Epidermal melanocyte (primary cell): ENCODE data around the gene CIRBP.
A peak's percentile ranks its signal among the peaks of the same experiment; 100 is the strongest.

Experiments used
- DNase-seq: peaks from one replicate; pipeline ENCODE4 v3.0.0; 2011; ENCODE audit warnings: low spot score; ENCODE audit not compliant: insufficient read length

Gene CIRBP

DNA sequence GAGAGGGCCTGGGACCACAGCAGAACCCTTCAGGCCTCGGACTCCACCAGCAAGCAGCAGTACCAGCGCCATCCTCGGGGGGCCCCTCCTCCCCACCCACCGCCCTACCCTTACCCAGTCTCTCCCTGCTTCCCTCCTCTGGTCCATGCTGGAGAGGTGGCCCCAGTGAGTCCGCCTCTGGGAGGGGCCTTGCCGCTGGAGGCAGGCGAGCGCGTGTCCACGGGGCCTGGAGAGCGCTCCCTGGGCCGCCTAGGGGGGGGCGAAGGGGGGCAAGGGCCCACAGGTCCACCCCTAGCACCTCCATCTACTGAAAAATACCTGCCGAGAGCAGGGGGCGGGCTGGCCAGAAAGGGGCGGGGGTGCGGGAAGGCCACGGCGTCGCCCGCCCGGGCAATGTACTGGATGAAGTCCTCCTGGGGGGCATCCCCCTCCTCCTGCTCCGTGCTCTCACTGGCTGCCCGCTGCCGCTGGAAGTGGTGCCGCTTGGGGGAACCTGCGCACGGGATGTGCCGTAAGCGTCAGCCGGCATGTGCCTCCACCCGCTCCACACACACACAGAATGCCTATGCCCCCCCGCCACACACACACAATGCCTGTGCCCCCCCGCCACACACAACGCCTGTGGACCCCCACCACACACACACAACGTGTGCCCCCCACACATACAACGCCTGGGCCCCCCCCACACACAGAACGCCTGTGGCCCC, 38.2 kb upstream of the CIRBP start:
- DNase-seq: no peak

DNA sequence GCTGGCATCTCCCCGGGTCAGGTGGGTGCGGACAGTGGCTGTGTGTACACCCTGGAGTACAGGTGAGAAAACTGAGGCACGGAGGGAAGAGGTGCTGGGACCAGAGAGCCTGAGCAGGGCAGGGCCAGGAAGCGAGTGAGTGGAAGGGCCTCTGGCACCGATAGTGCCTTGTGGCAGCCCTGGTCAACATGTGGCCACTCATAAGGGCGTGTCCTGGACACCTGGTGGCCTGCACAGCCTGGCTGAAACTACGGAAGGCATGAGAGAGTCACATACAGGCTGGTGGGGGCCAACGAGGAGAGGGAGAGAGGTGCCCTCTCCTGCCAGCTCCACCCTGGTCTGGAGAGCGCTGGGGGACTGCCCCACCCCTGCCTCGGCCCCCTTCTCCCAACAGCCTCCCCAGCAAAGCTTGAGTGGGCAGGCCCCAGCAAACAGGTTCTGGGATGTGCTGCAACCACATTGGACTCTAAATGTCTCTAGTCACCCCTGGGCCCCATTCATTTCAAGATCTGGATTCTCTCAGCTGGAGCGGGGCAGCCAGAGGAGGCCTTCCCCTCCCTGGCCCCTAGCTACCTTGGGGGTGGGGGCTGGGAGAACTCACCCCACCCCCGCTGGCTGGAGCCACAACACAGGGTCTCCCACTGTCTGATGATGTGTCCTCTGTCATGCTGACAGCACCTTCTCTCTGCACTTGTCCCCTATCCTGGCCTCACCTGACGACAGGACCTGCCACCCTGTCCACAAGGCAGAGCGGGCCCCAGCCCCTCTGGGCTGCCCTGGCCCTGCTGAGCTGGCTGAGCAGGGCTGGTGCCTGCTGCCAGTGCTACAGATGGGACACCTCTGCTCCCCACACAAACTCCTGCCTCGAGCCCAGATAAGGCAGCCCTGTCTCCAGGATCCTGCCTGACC, 37.1 kb upstream of the CIRBP start:
- DNase-seq: no peak

DNA sequence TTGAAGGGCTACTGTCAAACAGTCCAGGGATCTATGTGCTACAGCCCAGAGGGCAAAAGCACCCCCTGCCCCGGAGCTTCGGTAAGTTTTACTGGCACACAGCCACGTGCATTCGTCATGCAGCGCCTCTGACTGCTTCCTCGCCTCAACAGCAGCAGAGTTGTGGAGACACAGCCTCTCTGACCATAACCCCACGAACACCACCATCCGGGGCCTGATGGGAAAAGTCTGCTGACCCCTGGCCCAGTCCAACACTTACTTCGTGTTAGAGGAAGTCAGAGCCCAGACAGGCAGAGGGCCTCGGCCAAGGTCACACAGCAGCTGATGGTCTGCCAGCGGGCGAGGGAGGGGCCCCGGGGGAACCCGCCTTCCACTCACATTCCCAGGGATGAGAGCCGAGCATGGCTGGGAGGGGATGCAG, 36.5 kb upstream of the CIRBP start:
- DNase-seq: no peak

DNA sequence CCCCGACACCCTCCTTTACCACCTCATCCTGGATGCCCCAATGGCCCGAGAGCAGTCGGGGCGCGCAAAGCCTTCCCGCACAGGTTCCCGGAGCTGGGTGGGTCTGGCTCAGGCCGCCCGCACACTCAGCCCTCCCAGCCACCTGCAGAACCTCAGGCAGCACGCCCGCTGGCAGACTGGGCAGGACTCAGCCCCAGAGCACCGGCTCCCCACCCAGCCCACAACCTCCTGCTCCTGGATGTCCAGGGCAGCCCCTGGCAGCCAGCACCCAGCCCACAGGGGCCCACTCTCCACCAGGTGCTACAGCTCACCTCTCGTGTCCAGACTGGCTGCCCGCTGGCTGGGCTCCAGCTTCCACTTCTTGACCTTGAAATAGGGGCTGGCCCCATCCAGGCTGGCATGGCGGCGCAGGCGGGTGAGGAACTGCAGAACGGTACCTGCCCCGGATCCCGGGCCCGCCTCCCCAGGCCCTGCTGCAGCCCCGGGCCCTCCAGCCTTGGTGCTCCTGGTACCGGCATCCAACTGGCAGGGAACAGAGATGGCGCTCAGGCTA, 35.9 kb upstream of the CIRBP start:
- no peak for DNase-seq

DNA sequence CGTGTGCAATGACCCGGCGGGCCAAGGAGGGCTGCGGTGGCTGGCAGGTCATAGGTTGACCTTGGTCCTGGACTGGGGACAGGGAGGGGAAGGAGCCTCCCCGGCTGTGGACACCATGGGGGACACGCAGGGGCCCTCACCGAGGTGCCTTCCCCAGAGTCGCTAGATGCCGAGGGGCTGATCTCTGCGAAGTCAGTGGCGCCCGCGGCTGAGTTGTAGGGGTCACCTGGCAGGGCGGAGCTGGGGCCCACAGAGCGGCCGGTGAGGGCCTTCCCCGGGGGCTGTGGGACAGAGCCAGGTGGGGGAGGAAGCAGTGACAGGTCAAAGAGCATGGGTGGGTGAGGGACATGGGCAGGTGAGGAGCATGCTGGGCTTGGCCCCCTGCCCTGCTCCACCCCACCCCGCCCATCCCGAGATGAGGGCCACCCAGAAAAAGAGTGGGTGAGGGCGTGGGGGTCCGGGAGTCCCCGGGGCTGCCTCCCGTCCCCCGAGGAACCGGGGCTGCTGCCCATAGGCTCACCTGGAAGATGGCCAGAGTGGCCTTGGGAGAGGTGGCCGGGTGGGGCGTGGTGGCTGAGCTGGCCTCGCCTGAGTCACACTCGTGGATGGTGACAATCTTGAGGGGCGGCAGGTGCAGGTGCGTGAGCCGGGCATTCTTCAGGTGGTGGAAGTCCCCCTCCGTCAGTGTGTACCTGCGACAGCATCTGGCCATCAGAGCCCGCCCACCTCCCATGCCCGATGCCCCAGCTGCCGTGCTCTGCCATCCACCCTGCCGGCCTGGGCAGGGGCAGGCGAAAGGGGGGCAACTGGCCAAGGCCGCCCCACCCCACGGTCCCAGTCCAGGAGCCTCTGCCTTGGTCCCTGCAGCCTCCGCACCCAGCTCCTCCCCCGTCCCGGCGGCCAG, 34.8 kb upstream of the CIRBP start:
- DNase-seq: no peak

DNA sequence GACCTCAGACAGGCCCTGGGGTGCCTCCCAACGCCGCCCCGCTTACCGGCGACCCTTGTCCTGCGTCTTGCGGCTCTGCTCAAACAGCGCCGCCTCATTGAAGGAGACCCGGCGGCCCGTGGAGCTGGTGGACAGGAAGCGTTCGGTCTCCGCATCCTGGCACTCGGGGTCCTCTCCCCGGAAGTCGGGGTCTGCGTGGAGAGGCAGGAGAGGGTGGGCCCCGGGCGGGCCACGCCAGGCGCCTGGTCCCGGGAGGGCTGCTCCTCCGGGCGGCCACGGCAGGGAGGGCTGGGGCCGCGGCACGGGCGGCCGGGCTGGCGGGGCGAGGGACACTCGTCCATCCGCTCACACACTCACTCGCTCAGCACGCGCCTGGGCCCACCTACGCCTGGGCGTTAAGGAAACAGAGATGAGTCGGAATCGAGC, 34.2 kb upstream of the CIRBP start:
- no peak for DNase-seq

DNA sequence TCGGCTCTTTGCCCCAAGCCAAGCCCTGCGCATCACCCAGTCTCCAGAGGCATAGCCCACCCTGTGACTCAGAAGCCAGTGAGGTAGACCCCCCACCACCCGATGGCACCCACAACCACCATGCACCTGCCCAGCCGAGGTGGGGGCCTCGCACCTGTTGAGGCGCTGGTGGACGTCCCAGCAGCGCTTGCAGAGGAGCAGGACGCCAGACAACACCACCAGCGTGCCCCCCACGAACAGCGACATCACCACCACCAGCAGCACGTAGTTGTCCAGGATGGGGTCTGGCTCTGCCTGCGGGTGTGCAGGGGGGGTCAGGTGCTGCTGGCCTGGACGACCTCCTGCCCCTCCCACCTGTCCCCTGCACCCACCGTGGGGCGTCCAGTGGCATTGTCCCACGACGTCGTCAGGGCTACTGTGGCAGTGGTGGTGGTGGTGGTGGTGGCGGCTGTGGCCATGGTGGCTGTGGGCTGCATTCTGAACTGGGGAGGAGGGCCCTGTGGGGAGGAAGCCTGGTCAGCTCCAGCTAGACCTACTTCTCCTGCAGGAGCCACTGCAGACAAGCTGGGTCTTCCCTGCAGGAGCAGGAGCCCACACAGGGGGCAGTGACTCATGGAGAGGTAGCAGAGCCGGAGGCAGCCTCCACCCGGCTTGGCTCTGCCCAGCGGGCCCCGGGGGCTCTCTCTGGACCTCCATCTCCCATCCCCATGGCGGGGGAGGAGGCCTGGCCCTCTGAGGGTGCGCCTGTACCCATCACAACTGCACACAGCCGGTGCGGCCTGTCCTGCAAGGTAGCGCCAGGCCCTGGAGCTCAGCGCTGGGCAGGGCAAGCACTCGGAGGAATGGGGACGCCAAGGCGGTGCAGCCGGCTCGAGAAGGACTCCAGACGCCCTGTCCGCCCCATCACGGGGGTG, 33.2 kb upstream of the CIRBP start:
- DNase-seq: no peak

DNA sequence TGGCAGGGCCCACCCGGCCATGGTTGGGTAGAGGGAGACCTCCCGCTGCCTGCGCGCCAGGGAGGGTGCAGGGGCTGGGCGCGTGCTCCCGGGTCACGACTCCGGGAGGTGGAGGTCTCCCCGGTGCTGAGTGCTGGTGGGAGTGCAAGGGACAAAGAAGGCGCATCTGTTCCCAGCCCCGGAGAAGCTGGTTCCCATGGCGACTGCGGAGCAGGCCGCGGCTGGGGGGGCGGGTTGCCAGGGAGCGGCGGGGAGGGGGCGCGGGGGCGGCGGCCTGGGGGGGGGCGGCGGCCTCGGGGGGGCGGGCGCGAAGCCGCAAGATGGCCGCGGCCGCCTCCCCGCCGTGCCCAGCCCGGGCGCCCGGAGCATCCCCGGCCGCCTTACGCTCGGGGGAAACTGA, 32.6 kb upstream of the CIRBP start:
- no peak for DNase-seq

DNA sequence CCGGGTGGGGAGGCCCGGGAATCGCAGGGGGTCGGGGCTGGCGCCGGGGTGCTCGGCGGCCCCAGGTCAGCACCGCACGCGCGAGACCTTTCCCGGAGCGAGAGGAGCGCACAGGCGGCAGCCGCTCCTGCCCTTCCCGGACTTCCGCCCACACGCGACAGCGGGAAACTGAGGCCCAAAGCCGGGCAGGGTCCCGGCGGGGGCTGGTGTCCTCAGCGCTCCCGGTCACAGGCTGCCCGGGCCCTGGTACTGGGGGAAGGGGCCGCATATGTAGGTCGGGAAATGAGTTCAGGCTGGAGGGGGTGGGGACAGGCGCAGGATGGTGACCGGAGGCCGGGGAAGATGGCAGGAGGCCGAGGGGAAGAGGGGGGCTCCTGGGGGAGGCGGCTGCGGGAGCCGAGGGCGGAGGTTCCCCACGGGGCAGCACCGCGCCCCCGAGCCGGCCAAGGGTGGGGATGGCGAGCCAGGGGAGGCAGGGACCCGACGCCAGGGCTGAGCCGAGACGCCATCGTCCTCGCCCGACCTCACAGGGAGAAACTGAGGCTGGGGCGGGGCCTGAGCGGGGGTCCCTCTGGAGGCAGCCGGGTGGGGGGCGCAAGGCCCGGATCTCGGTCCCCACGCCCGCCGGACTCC, 32.0 kb upstream of the CIRBP start:
- DNase-seq: no peak

DNA sequence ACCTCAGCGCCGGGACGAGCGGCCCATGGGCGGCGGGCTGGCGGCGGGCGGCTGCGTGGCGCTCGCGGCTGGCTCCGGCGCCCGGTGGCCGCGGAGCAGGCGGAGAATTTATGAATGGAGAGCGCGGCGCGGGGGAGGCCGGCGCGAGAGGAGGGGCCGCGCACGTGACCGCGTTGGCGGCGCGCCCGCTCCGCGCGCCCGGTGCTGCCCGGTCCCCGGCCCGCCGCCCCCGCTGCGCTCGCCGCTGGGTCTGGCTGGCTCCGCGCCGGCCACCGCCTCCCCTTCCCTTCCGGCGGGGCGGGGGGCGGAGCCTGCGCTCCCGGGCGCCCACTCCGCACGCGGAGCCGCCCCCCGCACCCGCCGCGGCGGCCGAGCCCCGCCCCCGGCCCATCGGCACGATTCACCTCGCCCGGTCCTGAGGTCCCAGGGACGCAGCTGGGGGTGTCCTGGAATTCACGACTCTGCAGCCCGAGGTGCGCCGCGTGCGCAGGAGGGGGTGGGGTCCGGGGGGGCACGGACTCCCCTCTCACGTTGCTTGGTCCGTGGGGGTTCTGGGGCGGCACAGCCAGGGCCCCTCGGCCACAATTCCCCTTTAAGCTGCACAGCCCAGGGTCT, 31.3 kb upstream of the CIRBP start, which contains the start of gene CBARP:
Gene CBARP (minus strand): TSS at position 252 of the 615 bp plus-strand sequence. CDS start 1,905 bp downstream, outside the sequence.
- no peak for DNase-seq

DNA sequence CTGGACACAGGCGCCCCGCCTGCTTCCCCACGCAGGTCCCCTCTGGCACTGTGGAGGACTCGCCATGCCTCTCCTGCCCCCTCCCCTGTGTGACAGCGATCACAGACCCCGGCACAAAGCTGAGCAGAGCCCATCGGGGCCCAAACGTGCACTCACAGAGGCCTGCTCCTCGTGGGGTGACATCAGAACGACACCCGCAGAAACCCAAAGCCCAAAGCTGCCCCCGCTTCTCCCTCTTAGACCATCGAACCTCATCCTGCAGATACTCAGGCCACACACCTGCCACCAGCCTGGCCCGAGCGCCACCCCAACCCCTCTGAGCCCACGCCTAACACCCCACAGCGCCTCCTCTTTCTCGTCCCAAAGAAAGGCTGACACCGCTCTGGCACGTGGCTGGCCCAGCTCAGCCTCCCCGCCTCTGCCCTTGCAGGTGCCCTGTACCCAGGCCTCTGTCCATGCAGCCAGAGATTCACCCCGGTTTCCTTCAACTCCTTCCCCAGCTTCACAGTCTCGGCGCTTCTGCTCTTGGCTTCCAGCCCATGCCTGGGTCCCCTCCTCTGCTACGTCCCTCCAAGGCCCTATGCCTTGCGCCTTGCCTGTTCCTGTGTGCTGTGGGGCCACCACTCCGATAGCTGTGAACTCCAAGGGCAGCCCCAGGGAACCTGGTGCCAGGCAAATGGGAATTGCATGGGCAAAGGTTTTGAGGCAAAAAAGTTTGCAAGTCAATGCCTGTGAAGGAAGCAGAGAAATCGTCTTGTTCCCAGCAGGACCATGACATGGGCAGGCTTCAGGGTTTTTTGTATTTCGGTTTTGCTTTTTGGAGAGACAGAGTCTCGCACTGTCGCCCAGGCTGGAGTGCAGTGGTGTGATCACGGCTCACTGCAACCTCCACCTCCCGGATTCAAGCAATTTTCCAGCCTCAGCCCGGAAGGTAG, 30.5 kb upstream of the CIRBP start:
- no peak for DNase-seq

DNA sequence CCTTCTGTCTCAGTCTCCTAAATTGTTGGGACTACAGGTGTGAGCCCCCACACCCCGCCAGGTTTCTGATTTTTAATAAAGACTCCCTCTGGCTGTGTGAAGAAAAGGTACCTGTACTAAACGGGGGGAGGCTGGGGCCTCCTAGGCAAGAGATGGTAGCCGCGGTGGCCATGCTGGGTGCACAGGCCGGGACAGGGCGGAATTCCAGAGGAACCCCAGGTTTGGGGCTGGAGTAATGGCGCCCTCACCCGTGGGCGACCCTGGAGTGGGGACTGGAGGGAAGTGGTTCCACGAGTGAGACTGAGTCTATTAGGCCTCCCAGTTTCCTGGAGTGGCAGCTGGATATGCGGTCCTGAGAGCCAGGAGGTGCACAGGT, 29.7 kb upstream of the CIRBP start:
- DNase-seq: no peak

DNA sequence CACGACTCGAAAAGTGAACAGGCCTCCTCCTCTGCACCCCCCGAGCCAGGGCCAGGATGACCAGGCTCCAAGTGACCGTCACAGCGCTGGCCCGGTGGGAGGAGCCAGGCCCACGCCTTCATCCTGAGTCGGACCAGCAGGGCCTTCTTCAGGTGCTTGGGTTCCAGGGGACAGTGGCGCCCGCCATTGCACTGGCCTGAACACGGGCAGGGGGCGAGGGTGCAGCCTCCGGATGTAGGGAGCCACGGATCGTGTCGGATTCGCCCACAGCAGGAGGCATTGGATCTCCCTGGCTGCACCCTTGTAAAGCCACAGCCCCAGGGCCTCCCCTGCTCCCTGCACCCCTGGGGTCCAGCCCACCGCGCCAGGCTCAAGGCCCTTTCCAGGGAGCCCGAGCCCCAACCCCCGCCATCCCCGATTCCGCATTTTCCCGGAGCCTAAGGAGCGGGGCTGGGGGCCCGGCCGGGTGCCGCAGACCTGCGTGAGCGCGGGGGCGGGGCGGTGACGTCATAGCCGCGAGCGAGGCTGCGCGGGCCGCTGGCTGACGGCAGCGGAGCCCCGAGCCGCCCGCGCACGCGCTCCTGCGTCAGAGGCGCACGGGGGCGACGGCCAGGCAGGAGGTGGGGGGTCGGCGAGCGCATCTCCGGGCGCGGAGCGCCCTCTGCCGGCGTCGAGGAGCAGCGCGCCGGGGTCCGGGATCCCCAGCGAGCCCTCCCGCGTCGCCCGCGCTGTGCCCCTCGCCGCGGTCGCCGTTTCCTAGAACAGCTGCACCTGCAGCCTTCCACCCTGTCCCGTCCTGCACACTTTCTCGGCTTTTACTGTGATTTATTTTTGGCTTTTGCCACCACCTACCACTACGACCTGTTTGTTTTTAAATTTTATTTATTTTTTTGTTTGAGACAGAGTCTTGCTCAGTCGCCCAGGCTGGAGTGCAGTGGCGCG, 29.1 kb upstream of the CIRBP start:
- DNase-seq: peak; percentile 100

DNA sequence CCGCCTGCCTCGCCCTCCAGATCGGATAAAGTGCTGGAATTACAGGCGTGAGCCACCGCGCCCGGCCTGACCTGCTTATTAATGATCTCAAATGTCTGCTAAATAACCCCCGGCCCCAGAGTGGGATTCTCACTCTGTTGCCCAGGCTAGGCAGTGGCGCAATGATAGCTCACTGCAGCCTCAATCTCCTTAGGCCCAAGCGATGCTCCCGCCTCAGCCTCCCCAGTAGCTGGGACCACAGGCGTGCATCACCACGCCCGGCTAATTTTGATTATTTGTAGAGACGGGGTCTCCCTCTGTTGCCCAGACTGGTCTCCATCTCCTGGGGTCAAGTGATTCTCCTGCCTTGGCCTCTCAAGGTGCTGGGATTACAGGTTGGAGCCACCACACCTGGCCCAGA, 28.2 kb upstream of the CIRBP start:
- no peak for DNase-seq

DNA sequence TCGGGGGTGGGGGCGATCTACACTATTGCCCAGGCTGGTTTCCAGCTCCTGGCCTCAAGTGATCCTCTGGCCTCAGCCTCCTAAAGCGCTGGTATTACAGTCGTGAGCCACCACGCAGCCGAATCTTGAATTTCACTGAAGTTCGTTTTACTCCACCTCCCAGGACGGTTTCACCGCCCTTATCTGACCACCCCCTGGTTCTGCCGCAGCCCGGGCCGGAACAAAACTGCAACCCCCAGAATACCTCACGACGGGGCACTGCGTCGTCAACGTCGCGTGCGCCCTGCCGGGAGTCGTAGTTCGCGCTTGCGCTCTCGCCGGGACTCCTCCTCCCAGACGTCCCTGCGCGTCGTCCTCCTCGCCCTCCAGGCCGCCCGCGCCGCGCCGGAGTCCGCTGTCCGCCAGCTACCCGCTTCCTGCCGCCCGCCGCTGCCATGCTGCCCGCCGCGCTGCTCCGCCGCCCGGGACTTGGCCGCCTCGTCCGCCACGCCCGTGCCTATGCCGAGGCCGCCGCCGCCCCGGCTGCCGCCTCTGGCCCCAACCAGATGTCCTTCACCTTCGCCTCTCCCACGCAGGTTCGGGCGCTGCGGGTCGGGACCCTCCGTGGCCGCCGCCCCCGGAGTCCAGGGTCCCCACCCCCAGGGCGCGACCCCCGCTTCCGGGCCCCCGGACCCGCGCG, 27.6 kb upstream of the CIRBP start, which contains the start of gene ATP5F1D:
Gene ATP5F1D (plus strand): TSS at position 335 of the 679 bp plus-strand sequence. CDS start 100 bp downstream, at position 435.
- peak; percentile 100 for DNase-seq
